H1 (cell line): ENCODE data around the gene HOXA13. TPM values are rescaled to one million over a fixed set of nuclear protein-coding genes. Genes with fewer than 3 reads are reported as not detected.

Experiments
- CTCF ChIA-PET: fragments of 300-600 bp; sonication (Branson Sonifier 250); formaldehyde crosslinking; loops from one replicate; lab custom pipeline; 2021; ENCODE audit not compliant: partially characterized antibody; lab: Charles Lee
- POLR2A ChIA-PET: fragments of 300-600 bp; sonication (Branson Sonifier 250); formaldehyde crosslinking; loops from one replicate; lab custom pipeline; 2021; ENCODE audit warnings: inconsistent platforms; ENCODE audit not compliant: partially characterized antibody; lab: Charles Lee
- DNase-seq, 2 experiments: peaks; one replicate each; pipeline versions ENCODE4 v3.0.0 to v3.0.0-alpha.2; 2010 to 2022; ENCODE audit warnings: low spot score in 2 of 2, low read depth in 1 of 2, mixed read lengths in 1 of 2
- FAIRE-seq: peaks from 2 replicates; lab custom pipeline; 2011; peaks lifted over from hg19 to GRCh38; lab: Jason Lieb, UNC
- H2AFZ ChIP-seq: 2 replicates; pipeline ENCODE4 v1.8.1; 2012; ENCODE audit warnings: low read length, inconsistent platforms
- H2AK5ac ChIP-seq: 2 replicates; pipeline ENCODE4 v1.6.1; 2013; ENCODE audit warnings: low read depth, low read length
- H2BK120ac ChIP-seq: replicated peaks from 2 replicates; pipeline ENCODE3; 2013; ENCODE audit warnings: low read depth, low read length, inconsistent platforms
- H2BK12ac ChIP-seq: 2 replicates; pipeline ENCODE4 v1.6.1; 2013; ENCODE audit warnings: low read depth, low read length
- H2BK15ac ChIP-seq: 2 replicates; pipeline ENCODE4 v1.6.1; 2013; ENCODE audit warnings: low read length
- H2BK20ac ChIP-seq: 2 replicates; pipeline ENCODE4 v1.6.1; 2013; ENCODE audit warnings: low read length
- H2BK5ac ChIP-seq: 2 replicates; pipeline ENCODE4 v1.6.1; 2013; ENCODE audit warnings: low read depth, low read length
- H3K14ac ChIP-seq: 2 replicates; pipeline ENCODE4 v1.6.1; 2013; ENCODE audit warnings: inconsistent platforms; ENCODE audit not compliant: insufficient read length
- H3K18ac ChIP-seq: 2 replicates; pipeline ENCODE4 v1.6.1; 2013; ENCODE audit warnings: low read length; ENCODE audit errors: extremely low read depth
- H3K23ac ChIP-seq: 2 replicates; pipeline ENCODE4 v1.6.1; 2013; ENCODE audit warnings: inconsistent platforms; ENCODE audit not compliant: insufficient read length
- H3K23me2 ChIP-seq: 2 replicates; pipeline ENCODE4 v1.6.1; 2013; ENCODE audit warnings: low read depth, low read length
- H3K27ac ChIP-seq: 2 replicates; pipeline ENCODE4 v1.6.1; 2011; ENCODE audit warnings: low read depth, low read length, inconsistent platforms
- H3K27me3 ChIP-seq, 4 experiments: replicated peaks in 1 of 4; 1 replicate in 1 of 4; 2 replicates in 3 of 4; pipeline versions ENCODE4 v1.6.1 to v1.8.1; 2011 to 2013; ENCODE audit warnings: low read length in 3 of 4, mild to moderate bottlenecking in 3 of 4, inconsistent platforms in 2 of 4, mixed read lengths in 2 of 4, moderate library complexity in 1 of 4; ENCODE audit not compliant: control insufficient read depth in 3 of 4, insufficient read depth in 3 of 4; ENCODE audit errors: extremely low read depth in 1 of 4
- H3K36me3 ChIP-seq, 4 experiments: 2 replicates each; pipeline versions ENCODE4 v1.6.1 to v1.8.1; 2011 to 2013; ENCODE audit warnings: mild to moderate bottlenecking in 4 of 4, low read length in 3 of 4, moderate library complexity in 2 of 4, control low read depth in 1 of 4, inconsistent platforms in 1 of 4; ENCODE audit not compliant: insufficient read depth in 4 of 4, control insufficient read depth in 2 of 4
- H3K4ac ChIP-seq: replicated peaks from 2 replicates; pipeline ENCODE3; 2013; ENCODE audit warnings: low read length, low read depth, mixed read lengths, inconsistent platforms; ENCODE audit not compliant: insufficient read length
- H3K4me1 ChIP-seq, 4 experiments: replicated peaks in 1 of 4; 1 replicate in 1 of 4; 2 replicates in 3 of 4; pipeline versions ENCODE4 v1.6.1 to v1.8.1; 2011 to 2013; ENCODE audit warnings: low read length in 3 of 4, inconsistent platforms in 2 of 4, mixed read lengths in 1 of 4; ENCODE audit not compliant: insufficient read depth in 4 of 4, control insufficient read depth in 3 of 4
- H3K4me2 ChIP-seq, 2 experiments: 2 replicates each; pipeline versions ENCODE4 v1.6.1 to v1.8.1; 2011 to 2013; ENCODE audit warnings: low read depth in 2 of 2, low read length in 2 of 2, control low read depth in 1 of 2, inconsistent platforms in 1 of 2, mild to moderate bottlenecking in 1 of 2; ENCODE audit not compliant: insufficient read depth in 1 of 2
- H3K4me3 ChIP-seq, 4 experiments: fragments of 200-600, 300-600 bp in 1 of 4; sonication (generic), shearing (Covaris generic), sonication (Bioruptor Twin) in 1 of 4; 2 replicates each; pipeline versions ENCODE4 v1.5.1 to v1.8.1; 2011 to 2016; ENCODE audit warnings: low read length in 4 of 4, low read depth in 3 of 4, control low read depth in 2 of 4, inconsistent platforms in 2 of 4, mild to moderate bottlenecking in 2 of 4, mixed read lengths in 1 of 4, moderate library complexity in 1 of 4; ENCODE audit not compliant: insufficient read depth in 2 of 4; ENCODE audit errors: extremely low read depth in 1 of 4
- H3K56ac ChIP-seq: replicated peaks from 2 replicates; pipeline ENCODE3; 2013; ENCODE audit warnings: low read depth, mild to moderate bottlenecking, mixed read lengths, low read length, inconsistent platforms; ENCODE audit not compliant: insufficient read length
- H3K79me1 ChIP-seq: 2 replicates; pipeline ENCODE4 v1.6.1; 2013; ENCODE audit warnings: low read depth, low read length, control low read depth
- H3K79me2 ChIP-seq, 2 experiments: 2 replicates each; pipeline versions ENCODE4 v1.6.1 to v1.8.1; 2012 to 2013; ENCODE audit warnings: low read length in 2 of 2, mild to moderate bottlenecking in 2 of 2, inconsistent platforms in 1 of 2; ENCODE audit not compliant: insufficient read depth in 2 of 2, control insufficient read depth in 1 of 2
- H3K9ac ChIP-seq, 4 experiments: replicated peaks in 1 of 4; 1 replicate in 1 of 4; 2 replicates in 3 of 4; pipeline versions ENCODE4 v1.6.1 to v1.8.1; 2011 to 2013; ENCODE audit warnings: low read depth in 3 of 4, low read length in 3 of 4, control low read depth in 2 of 4, mild to moderate bottlenecking in 2 of 4, moderate library complexity in 2 of 4, inconsistent platforms in 1 of 4; ENCODE audit errors: extremely low read depth in 1 of 4
- H3K9me3 ChIP-seq, 2 experiments: 2 replicates each; pipeline versions ENCODE4 v1.6.1 to v1.8.1; 2012 to 2013; ENCODE audit warnings: mild to moderate bottlenecking in 2 of 2, moderate library complexity in 2 of 2, control low read depth in 1 of 2, inconsistent platforms in 1 of 2, low read depth in 1 of 2, low read length in 1 of 2, mixed read lengths in 1 of 2; ENCODE audit not compliant: insufficient read depth in 2 of 2
- H4K20me1 ChIP-seq, 2 experiments: replicated peaks in 1 of 2; 2 replicates each; pipeline versions ENCODE3 to v1.8.1; 2011 to 2013; ENCODE audit warnings: inconsistent platforms in 2 of 2, low read length in 2 of 2, mild to moderate bottlenecking in 1 of 2; ENCODE audit not compliant: insufficient read depth in 2 of 2, control insufficient read depth in 1 of 2
- H4K5ac ChIP-seq: 2 replicates; pipeline ENCODE4 v1.6.1; 2013; ENCODE audit warnings: low read length, low read depth, mixed read lengths, inconsistent platforms; ENCODE audit not compliant: insufficient read length
- H4K8ac ChIP-seq: 2 replicates; pipeline ENCODE4 v1.8.0; 2013; ENCODE audit warnings: mild to moderate bottlenecking, moderate library complexity, low read length, inconsistent platforms; ENCODE audit not compliant: insufficient read depth; ENCODE audit errors: extremely low read depth
- H4K91ac ChIP-seq: replicated peaks from 2 replicates; pipeline ENCODE3; 2013; ENCODE audit warnings: low read length, mixed read lengths, inconsistent platforms; ENCODE audit not compliant: insufficient read length
- BCL11A ChIP-seq, 2 experiments: IDR thresholded peaks; one replicate each; pipeline ENCODE4 v1.6.1; 2011; ENCODE audit warnings: low read depth in 2 of 2, low read length in 2 of 2, mild to moderate bottlenecking in 2 of 2
- CBX8 ChIP-seq: fragments of 300-800, 300-1000 bp; sonication (generic); IDR thresholded peaks from 2 replicates; pipeline ENCODE4 v1.7.1; 2016; ENCODE audit warnings: low read depth, low read length, borderline replicate concordance
- CTBP2 ChIP-seq: IDR thresholded peaks from 2 replicates; pipeline ENCODE4 v1.7.0; 2011; ENCODE audit warnings: borderline replicate concordance, mild to moderate bottlenecking, moderate library complexity, mixed read lengths, low read length; ENCODE audit not compliant: insufficient read depth, insufficient read length
- FOSL1 ChIP-seq: IDR thresholded peaks from 2 replicates; pipeline ENCODE4 v1.6.1; 2011; ENCODE audit warnings: mild to moderate bottlenecking, low read depth, low read length, moderate library complexity; ENCODE audit not compliant: insufficient read depth
- JUN ChIP-seq: IDR thresholded peaks from 2 replicates; pipeline ENCODE4 v1.6.1; 2011; ENCODE audit warnings: low read depth, mild to moderate bottlenecking, improper control_type of control experiment, low read length
- MAFK ChIP-seq: IDR thresholded peaks from 2 replicates; pipeline ENCODE4 v1.6.1; 2012; ENCODE audit warnings: low read depth, mild to moderate bottlenecking, improper control_type of control experiment, low read length
- PHF8 ChIP-seq: fragments of 200-600 bp; sonication (generic); conservative IDR thresholded peaks from 2 replicates; pipeline ENCODE4 v1.7.1; 2012; ENCODE audit warnings: low read depth, mild to moderate bottlenecking, inconsistent platforms, low read length, moderate library complexity
- RAD21 ChIP-seq, 2 experiments: IDR thresholded peaks in 1 of 2; conservative IDR thresholded peaks in 1 of 2; 2 replicates each; pipeline ENCODE4 v1.6.1; 2011; ENCODE audit warnings: low read depth in 2 of 2, low read length in 2 of 2, improper control_type of control experiment in 1 of 2, inconsistent platforms in 1 of 2, mild to moderate bottlenecking in 1 of 2, moderate library complexity in 1 of 2
- SIRT6 ChIP-seq: IDR thresholded peaks from one replicate; pipeline ENCODE4 v1.7.1; 2012; ENCODE audit warnings: low read length, inconsistent platforms
- SIX5 ChIP-seq: IDR thresholded peaks from 2 replicates; pipeline ENCODE4 v1.6.1; 2011; ENCODE audit warnings: mild to moderate bottlenecking, low read depth, low read length
- WGBS, 2 experiments: shearing (Covaris generic) in 1 of 2; methylation state at CpG; one replicate each; pipeline versions ENCODE4 v1.1.6 to v1.1.7; 2013 to 2015; ENCODE audit warnings: low lambda C conversion rate in 2 of 2, mixed read lengths in 2 of 2, inconsistent platforms in 1 of 2, low coverage in 1 of 2, missing lambda C conversion rate in 1 of 2; ENCODE audit not compliant: insufficient replicate concordance in 2 of 2, insufficient coverage in 1 of 2, insufficient read length in 1 of 2; ENCODE audit errors: extremely low coverage in 1 of 2, missing lambda C conversion rate in 1 of 2; 5-methylcytosine and 5-hydroxymethylcytosine counted together
- polyA plus RNA-seq, 7 experiments: library from polyadenylated mRNA; depleted of rRNA in 3 of 7; stranded (reverse) in 5 of 7; unstranded in 2 of 7; fragments of >200 nt in 5 of 7; fragments of 200-250 nt in 2 of 7; gene quantifications; 1 replicate in 5 of 7; 2 replicates in 1 of 7; 4 replicates in 1 of 7; pipeline versions ENCODE4 v1.2.1 to v1.2.3, GENCODE V29; 2011 to 2013; ENCODE audit warnings: missing spikeins in 2 of 7, mixed read lengths in 2 of 7
- total RNA-seq: library from RNA; stranded (reverse); fragmentation: NEBNext Ultra II Directional; extraction: Animal tissue kit (Norgen Biotek cat#: 25700); gene quantifications from 2 replicates; pipeline ENCODE4 v1.2.1, GENCODE V29; 2021
- TF ChIP-seq, protein P1 (sequence below): IDR thresholded peaks from 2 replicates; pipeline ENCODE4 v1.6.1; 2011; ENCODE audit warnings: low read depth, mild to moderate bottlenecking, low read length; ENCODE audit not compliant: insufficient read depth

Gene HOXA13
- total and polyA plus RNA-seq, 2 of the 8 experiments (the other 6 are each of a cell fraction or from before 2014, with no cell fraction given): not detected

DNA sequence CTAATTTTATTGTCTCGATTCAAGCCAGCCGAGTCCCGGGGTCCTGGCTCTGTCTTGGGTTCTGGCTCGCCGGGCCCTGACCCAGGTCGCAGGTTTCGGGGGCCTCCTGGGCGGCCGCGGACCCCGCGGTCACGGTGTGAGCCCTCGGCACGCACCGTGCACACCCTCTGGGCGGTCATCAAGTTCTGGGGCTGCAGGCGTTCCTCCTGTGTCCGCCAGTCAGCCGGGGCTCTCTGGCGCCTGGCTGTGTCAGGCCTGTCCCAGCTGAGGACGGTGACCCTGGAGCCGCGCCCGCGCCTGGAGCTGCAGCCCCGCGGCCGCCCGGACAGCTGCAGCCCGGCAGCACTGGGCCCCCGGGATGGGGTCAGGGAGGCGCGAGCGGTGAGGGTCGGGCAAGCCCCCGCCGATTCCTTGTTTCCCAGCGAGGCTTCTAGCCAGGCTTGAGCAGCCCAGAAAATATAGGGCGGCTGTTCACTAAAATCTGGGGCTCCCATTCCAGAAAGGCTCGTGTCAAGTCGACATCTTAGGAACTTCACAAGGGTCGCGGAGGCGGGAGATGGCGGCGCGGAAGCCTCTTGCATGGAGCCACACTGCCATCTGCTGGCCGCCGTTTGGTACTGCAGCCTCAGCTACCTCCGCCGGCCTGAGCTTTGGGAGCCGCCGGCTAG lies 39.2 kb downstream of the HOXA13 start:
- no peak overlapping the region for H4K91ac ChIP-seq
- DNase-seq (peak; percentile 59 to 96), FAIRE-seq (no peak)
- no peak overlapping the region for H2BK20ac ChIP-seq
- WGBS, 2 experiments: 11% methylated on average over 45 of the region's 54 CpGs; no CpG with 5 or more reads in 1 of the 2 experiments
- H2BK120ac ChIP-seq: no peak overlapping the region
- CTCF ChIA-PET: interaction anchor here (0.5 to 4.4 kb wide), 37 partner anchors 10 to 845 kb away, joined by 3 to 80 read pairs (median 4); partner anchors contain the start of genes HOXA3, HOXA4, HOXA5 and HOXA6
- H4K5ac ChIP-seq: no peak overlapping the region
- H3K14ac ChIP-seq: no peak overlapping the region
- no peak overlapping the region for H2BK15ac ChIP-seq
- H2BK5ac ChIP-seq: no peak overlapping the region
- H3K27me3 ChIP-seq: peaks cover 98 to 100% (median 99%) of the 10 kb centered on the region in 4 experiments
- no peak overlapping the region; the same call in 1 of the 2 replicates for H2AFZ ChIP-seq
- no peaks in the 10 kb centered on the region for H3K79me2 ChIP-seq
- peak overlapping the region in 3 of 4 experiments; percentile 38 to 60 (median 45); a peak in 5 of 8 replicates for H3K4me3 ChIP-seq
- H3K18ac ChIP-seq: no peak overlapping the region
- no peak overlapping the region for H3K4ac ChIP-seq
- peaks cover 0 to 17% of the 10 kb centered on the region in 2 experiments; a peak in 1 of 4 replicates for H3K9me3 ChIP-seq
- H2AK5ac ChIP-seq: no peak overlapping the region
- no peak overlapping the region for H3K27ac ChIP-seq
- no peaks in the 10 kb centered on the region for H3K79me1 ChIP-seq
- H4K8ac ChIP-seq: no peak overlapping the region
- H3K56ac ChIP-seq: no peak overlapping the region
- no peaks in the 10 kb centered on the region for H3K23me2 ChIP-seq
- POLR2A ChIA-PET: interaction anchor here (0.6 to 0.7 kb wide), 2 partner anchors 26 to 958 kb away, joined by 3 to 4 read pairs; no protein-coding TSS in a partner anchor
- no peak overlapping the region for H2BK12ac ChIP-seq
- H4K20me1 ChIP-seq: peaks cover 14 to 27% of the 10 kb centered on the region in 2 experiments
- H3K9ac ChIP-seq: no peak overlapping the region
- peak overlapping the region; percentile 0 to 77; a peak in 3 of 4 replicates for H3K4me2 ChIP-seq
- H3K36me3 ChIP-seq: peaks cover 0 to 28% (median 0%) of the 10 kb centered on the region in 4 experiments; a peak in 1 of 8 replicates
- peaks cover 0 to 2% (median 0%) of the 10 kb centered on the region in 4 experiments; a peak in 4 of 7 replicates for H3K4me1 ChIP-seq
- no peak overlapping the region for H3K23ac ChIP-seq
- TF ChIP-seq CBX8 (no peak), RAD21 (IDR thresholded peaks at IDR 0.05 in 1 of 2, conservative IDR thresholded peaks at IDR 0.05 in 1 of 2; ENCODE audit: low read depth in 2 of 2, low read length in 2 of 2) (peak; percentile 93 to 95), SIX5 (no peak), BCL11A (IDR thresholded peaks at IDR 0.05; ENCODE audit: low read depth in 2 of 2, low read length in 2 of 2) (no peak), JUN (no peak), FOSL1 (no peak), MAFK (no peak), CTBP2 (no peak), SIRT6 (no peak), PHF8 (no peak)
- TF ChIP-seq, protein P1, sequence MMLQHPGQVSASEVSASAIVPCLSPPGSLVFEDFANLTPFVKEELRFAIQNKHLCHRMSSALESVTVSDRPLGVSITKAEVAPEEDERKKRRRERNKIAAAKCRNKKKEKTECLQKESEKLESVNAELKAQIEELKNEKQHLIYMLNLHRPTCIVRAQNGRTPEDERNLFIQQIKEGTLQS: no peak
